ENCODE data around the gene MAML1.

DNA sequence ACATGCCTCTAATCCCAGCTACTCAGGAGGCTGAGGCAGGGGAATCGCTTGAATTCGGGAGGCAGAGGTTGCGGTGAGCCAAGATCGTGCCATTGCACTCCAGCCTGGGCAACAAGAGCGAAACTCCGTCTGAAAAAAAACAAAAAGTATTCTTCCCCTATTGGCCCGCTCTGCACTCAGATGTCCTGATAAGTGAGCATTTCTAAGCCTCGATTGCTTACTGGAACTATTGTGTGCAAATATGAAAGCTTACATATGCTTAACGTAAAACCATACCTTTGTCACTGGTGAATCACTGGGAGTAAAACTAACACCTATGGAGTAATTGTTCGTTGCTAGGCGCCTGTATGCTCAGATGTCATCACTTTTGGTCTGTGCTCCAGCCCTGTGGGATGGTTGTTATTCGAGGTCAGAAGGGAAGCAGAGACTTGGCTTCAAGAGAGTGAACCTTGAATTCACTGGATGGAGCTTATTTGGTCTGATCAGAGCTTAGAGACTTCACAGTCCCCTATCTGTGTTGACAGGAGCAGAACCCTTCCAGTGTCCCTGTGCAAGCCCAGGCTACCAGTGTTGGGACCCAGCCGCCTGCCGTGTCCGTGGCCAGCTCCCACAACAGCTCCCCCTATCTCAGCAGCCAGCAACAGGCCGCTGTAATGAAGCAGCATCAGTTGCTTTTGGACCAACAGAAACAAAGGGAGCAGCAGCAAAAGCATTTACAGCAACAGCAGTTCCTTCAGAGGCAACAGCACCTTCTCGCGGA is 35.9 kb downstream of the MAML1 start:
- no peak for TF ChIP-seq POLR2AphosphoS5 (IDR thresholded peaks at IDR 0.05)
- TF ChIP-seq, protein P1, sequence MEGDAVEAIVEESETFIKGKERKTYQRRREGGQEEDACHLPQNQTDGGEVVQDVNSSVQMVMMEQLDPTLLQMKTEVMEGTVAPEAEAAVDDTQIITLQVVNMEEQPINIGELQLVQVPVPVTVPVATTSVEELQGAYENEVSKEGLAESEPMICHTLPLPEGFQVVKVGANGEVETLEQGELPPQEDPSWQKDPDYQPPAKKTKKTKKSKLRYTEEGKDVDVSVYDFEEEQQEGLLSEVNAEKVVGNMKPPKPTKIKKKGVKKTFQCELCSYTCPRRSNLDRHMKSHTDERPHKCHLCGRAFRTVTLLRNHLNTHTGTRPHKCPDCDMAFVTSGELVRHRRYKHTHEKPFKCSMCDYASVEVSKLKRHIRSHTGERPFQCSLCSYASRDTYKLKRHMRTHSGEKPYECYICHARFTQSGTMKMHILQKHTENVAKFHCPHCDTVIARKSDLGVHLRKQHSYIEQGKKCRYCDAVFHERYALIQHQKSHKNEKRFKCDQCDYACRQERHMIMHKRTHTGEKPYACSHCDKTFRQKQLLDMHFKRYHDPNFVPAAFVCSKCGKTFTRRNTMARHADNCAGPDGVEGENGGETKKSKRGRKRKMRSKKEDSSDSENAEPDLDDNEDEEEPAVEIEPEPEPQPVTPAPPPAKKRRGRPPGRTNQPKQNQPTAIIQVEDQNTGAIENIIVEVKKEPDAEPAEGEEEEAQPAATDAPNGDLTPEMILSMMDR (IDR thresholded peaks at IDR 0.05): peak in 1 of 4 experiments; percentile 10
- no peak for TF ChIP-seq POLR2A (IDR thresholded peaks at IDR 0.05)
- no peak for TF ChIP-seq EP300 (IDR thresholded peaks at IDR 0.05)

All from gastroesophageal sphincter (tissue), 3 donors.